ENCODE data around the gene FBN1.

DNA sequence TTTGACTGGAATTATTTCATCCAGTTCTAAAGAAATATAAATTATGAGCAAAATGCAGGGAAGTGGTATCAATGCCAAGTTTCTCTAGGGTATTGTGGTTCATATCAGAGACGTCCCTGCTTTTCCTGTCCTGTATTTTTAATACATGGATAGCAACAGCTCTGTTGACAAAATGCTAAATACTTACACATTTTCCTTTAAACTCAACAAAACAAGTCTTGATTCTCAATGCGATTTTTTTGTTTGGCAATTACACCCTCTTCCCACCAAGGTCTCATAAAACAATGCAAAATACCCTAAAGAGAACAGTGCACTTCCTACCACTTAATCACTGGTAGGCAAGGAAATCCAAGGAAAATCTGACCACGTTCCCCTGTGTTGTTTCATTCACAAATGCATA is 194.3 kb downstream of the FBN1 start:
- no peak for TF ChIP-seq EZH2phosphoT487 (IDR thresholded peaks at IDR 0.05)
- TF ChIP-seq, protein P1, sequence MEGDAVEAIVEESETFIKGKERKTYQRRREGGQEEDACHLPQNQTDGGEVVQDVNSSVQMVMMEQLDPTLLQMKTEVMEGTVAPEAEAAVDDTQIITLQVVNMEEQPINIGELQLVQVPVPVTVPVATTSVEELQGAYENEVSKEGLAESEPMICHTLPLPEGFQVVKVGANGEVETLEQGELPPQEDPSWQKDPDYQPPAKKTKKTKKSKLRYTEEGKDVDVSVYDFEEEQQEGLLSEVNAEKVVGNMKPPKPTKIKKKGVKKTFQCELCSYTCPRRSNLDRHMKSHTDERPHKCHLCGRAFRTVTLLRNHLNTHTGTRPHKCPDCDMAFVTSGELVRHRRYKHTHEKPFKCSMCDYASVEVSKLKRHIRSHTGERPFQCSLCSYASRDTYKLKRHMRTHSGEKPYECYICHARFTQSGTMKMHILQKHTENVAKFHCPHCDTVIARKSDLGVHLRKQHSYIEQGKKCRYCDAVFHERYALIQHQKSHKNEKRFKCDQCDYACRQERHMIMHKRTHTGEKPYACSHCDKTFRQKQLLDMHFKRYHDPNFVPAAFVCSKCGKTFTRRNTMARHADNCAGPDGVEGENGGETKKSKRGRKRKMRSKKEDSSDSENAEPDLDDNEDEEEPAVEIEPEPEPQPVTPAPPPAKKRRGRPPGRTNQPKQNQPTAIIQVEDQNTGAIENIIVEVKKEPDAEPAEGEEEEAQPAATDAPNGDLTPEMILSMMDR (IDR thresholded peaks at IDR 0.05), result no peak
- TF ChIP-seq EZH2 (IDR thresholded peaks at IDR 0.05), result no peak

All from neural progenitor cell (in vitro differentiated cells).